Vagina (tissue), 2 donors: ENCODE measurements around the gene GHDC.

ENCODE experiments used
- CTCF ChIP-seq, 3 experiments: fragments of 450-650 bp in 2 of 3; fragments of 200-600 bp in 1 of 3; sonication (generic) in 1 of 3; IDR thresholded peaks; one replicate each; pipeline ENCODE4 v1.5.1; 2017 to 2019; ENCODE audit warnings: antibody characterized with exemption in 3 of 3, mild to moderate bottlenecking in 2 of 3, moderate library complexity in 2 of 3
- POLR2A ChIP-seq, 2 donors: fragments of 450-650 bp; IDR thresholded peaks; one replicate each; pipeline ENCODE4 v1.6.1; 2017; ENCODE audit warnings: antibody characterized with exemption in 2 of 2, mild to moderate bottlenecking in 2 of 2, moderate library complexity in 2 of 2
- POLR2AphosphoS5 ChIP-seq, 2 donors: sonication (generic); formaldehyde crosslinking; IDR thresholded peaks; one replicate each; pipeline ENCODE4 v1.9.0; 2017; ENCODE audit warnings: antibody characterized with exemption in 2 of 2, mild to moderate bottlenecking in 2 of 2, low read depth in 1 of 2; ENCODE audit not compliant: insufficient read depth in 1 of 2

- TF ChIP-seq CTCF (IDR thresholded peaks at IDR 0.05) (no peak), POLR2A (IDR thresholded peaks at IDR 0.05) (no peak), POLR2AphosphoS5 (IDR thresholded peaks at IDR 0.05; ENCODE audit: insufficient read depth in 1 of 2, low read depth in 1 of 2) (no peak)
Observed at GRCh38 chr17:42227849-42228700, 33.8 kb upstream of the GHDC start.
